ENCODE data around the gene SORCS2.

The SORCS2 gene

DNA sequence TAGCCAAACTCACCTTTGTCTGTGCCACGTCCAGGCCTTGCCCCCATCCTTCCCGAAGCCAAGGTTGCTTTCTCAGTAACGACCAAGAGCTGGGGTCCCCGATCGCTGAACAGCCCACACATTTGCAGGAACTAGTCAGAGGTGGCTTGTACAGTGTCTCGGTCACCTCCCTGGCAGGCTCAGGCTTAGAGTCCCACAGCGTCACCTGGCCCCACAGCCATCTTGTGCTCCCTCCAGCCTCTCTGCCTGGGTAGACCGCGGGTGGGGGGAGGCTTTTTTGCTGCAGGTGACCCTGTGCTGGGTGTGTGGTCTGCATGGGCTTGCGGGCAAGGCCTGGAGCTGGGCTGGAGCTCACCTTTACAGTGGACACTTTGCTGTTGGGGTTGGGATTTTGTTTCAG, 182.2 kb downstream of the SORCS2 start:
- no peak for DNase-seq (ENCODE audit: low read depth)
- TF ChIP-seq CTCF (conservative IDR thresholded peaks at IDR 0.05; ENCODE audit: low read length) = no peak
- H3K4me3 ChIP-seq (ENCODE audit: low read length) = no peak overlapping the region

- DNase-seq (ENCODE audit: low read depth) = peak; percentile 90
- H3K4me3 ChIP-seq (ENCODE audit: low read length) = peak overlapping the region; percentile 22; the same call in 1 of the 2 replicates
- TF ChIP-seq CTCF (conservative IDR thresholded peaks at IDR 0.05; ENCODE audit: low read length) = no peak
Measured at GRCh38 chr4:7375427-7375826, 183.1 kb downstream of the SORCS2 start.

DNA sequence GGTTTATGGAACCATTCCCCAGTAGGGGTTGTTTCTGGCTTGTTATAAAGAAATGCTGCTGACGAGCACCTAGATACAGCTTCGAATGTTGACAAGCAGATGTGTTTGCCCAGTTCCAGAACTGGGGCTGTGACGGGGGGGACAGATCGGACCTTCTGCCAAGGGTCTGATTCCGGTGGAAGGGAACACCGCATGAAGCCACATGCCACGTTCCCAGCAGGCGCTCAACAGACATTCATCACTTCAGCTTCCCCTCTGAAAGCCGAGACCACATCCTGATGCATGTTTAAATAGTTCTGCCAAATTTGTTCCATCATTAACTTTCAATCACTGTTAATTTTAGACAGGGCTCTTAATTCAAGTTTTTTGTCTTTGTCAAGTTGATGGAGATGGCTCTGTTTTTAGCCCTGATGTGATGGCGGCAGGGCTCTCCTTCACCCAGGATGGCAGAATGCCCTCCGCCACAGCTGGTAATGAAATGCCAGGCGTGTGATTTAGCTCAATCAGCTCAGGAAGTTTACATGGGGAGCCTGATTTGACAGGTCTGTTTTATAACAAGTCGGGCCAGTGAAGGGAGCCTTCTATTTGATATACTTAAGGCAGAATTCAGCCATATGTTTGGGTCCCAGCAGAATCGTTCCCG, 185.0 kb downstream of the SORCS2 start:
- TF ChIP-seq CTCF (conservative IDR thresholded peaks at IDR 0.05; ENCODE audit: low read length) = no peak
- no peak for DNase-seq (ENCODE audit: low read depth)
- H3K4me3 ChIP-seq (ENCODE audit: low read length) = no peak overlapping the region

DNA sequence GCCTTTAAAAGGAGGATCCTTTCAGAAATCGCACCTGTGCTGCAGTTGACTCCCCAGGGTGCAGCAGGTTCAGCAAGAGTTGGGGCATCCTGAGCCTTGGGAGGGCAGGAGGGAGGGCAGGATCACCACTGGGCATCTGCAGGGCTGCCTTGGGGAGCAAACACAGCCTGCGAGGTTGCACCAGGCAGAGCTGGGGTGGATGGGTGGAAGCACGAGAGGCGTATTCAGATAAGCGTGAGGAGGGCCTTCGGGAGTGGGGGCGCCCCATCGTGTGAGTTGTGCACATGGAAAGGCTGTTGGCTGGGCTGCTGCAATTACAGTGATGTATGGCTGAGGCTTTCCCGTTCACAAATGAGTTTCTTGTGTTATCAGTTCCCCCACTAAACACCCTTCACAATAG, 186.8 kb downstream of the SORCS2 start:
- no peak for TF ChIP-seq CTCF (conservative IDR thresholded peaks at IDR 0.05; ENCODE audit: low read length)
- H3K4me3 ChIP-seq (ENCODE audit: low read length) = no peak overlapping the region
- no peak for DNase-seq (ENCODE audit: low read depth)

- no peak overlapping the region for H3K4me3 ChIP-seq (ENCODE audit: low read length)
- no peak for TF ChIP-seq CTCF (conservative IDR thresholded peaks at IDR 0.05; ENCODE audit: low read length)
- no peak for DNase-seq (ENCODE audit: low read depth)
Measured at GRCh38 chr4:7379719-7380118, 187.4 kb downstream of the SORCS2 start.

- 0 out of 2 replicates have a peak, but pooled peaks have one; percentile 4 for TF ChIP-seq CTCF (conservative IDR thresholded peaks at IDR 0.05; ENCODE audit: low read length)
- DNase-seq (ENCODE audit: low read depth) = no peak
- no peak overlapping the region for H3K4me3 ChIP-seq (ENCODE audit: low read length)
Measured at GRCh38 chr4:7381221-7381889, 189.0 kb downstream of the SORCS2 start.

Data from AG10803 (cell line).